Caco-2 (cell line): ENCODE measurements around the gene PXYLP1. TPM values are rescaled to one million over a fixed set of nuclear protein-coding genes. Genes with fewer than 3 reads are reported as not detected.

Experiments used
- BruUV-seq: library from RNA; stranded (reverse); fragments of 400-500 nt; replicated peaks from 2 replicates; lab custom pipeline; 2021; lab: Mats Ljungman, UMichigan
- CTCF ChIA-PET: fragments of 300-600 bp; sonication (Branson Sonifier 250); formaldehyde crosslinking; loops from one replicate; lab custom pipeline; 2022; ENCODE audit warnings: antibody characterized with exemption; lab: Charles Lee
- POLR2A ChIA-PET: fragments of 300-600 bp; sonication (Branson Sonifier 250); formaldehyde crosslinking; loops from one replicate; lab custom pipeline; 2022; ENCODE audit warnings: antibody characterized with exemption; lab: Charles Lee
- DNase-seq, 2 experiments: peaks; one replicate each; pipeline versions ENCODE4 v3.0.0 to v3.0.0-alpha.2; 2020 to 2022
- H3K27me3 ChIP-seq: replicated peaks from 2 replicates; pipeline ENCODE4 v1.6.0; 2011; ENCODE audit warnings: low read length; ENCODE audit not compliant: control insufficient read depth, insufficient read depth
- H3K36me3 ChIP-seq: 2 replicates; pipeline ENCODE4 v1.5.1; 2011; ENCODE audit warnings: low read length; ENCODE audit not compliant: control insufficient read depth, insufficient read depth
- H3K4me1 ChIP-seq: fragments of 250-450 bp; sonication (Bioruptor Pico); 2 replicates; pipeline ENCODE4 v1.5.1; 2020; ENCODE audit warnings: mild to moderate bottlenecking
- H3K4me3 ChIP-seq: 2 replicates; pipeline ENCODE4 v1.5.1; 2011; ENCODE audit warnings: low read depth, mild to moderate bottlenecking, control low read depth, low read length
- H3K9me3 ChIP-seq: fragments of 250-450 bp; sonication (Bioruptor Pico); 2 replicates; pipeline ENCODE4 v1.5.1; 2020; ENCODE audit warnings: mild to moderate bottlenecking, moderate library complexity
- H3K27ac Mint-ChIP-seq: one replicate; pipeline ENCODE4 v1.8.0; 2022; ENCODE audit warnings: mixed read lengths; ENCODE audit not compliant: unreplicated experiment
- H3K27me3 Mint-ChIP-seq: one replicate; pipeline ENCODE4 v1.8.0; 2022; ENCODE audit warnings: mixed read lengths; ENCODE audit not compliant: insufficient read depth, unreplicated experiment
- H3K36me3 Mint-ChIP-seq: one replicate; pipeline ENCODE4 v1.8.0; 2022; ENCODE audit warnings: mild to moderate bottlenecking, mixed read lengths; ENCODE audit not compliant: insufficient read depth, unreplicated experiment
- H3K4me1 Mint-ChIP-seq: one replicate; pipeline ENCODE4 v1.8.0; 2022; ENCODE audit warnings: low read depth, mixed read lengths; ENCODE audit not compliant: unreplicated experiment
- H3K4me3 Mint-ChIP-seq: one replicate; pipeline ENCODE4 v1.8.0; 2022; ENCODE audit warnings: mild to moderate bottlenecking, moderate library complexity, mixed read lengths; ENCODE audit not compliant: unreplicated experiment
- H3K9me3 Mint-ChIP-seq: one replicate; pipeline ENCODE4 v1.8.0; 2022; ENCODE audit warnings: mixed read lengths; ENCODE audit not compliant: unreplicated experiment
- CTCF ChIP-seq, 2 experiments: fragments of 200-600 bp in 1 of 2; IDR thresholded peaks; 1 replicate in 1 of 2; 2 replicates in 1 of 2; pipeline versions ENCODE4 v1.5.1 to v1.8.0; 2011 to 2022; ENCODE audit warnings: antibody characterized with exemption in 1 of 2, control low read depth in 1 of 2, inconsistent platforms in 1 of 2, low read depth in 1 of 2, low read length in 1 of 2, mild to moderate bottlenecking in 1 of 2, moderate library complexity in 1 of 2; ENCODE audit not compliant: insufficient read depth in 1 of 2, severe bottlenecking in 1 of 2, unreplicated experiment in 1 of 2
- intact Hi-C: fragments of 100-400 bp; cut with micrococcal nuclease; formaldehyde crosslinking; loops from one replicate; pipeline ENCODE4 v1.10.0; 2022; ENCODE audit not compliant: unreplicated experiment
- total RNA-seq: library from RNA; stranded (reverse); gene quantifications from 2 replicates; pipeline ENCODE4 v1.2.3, GENCODE V29; 2022

PXYLP1 gene
- total RNA-seq, 1 experiment from 2014 or later, result 24.6 TPM

DNA sequence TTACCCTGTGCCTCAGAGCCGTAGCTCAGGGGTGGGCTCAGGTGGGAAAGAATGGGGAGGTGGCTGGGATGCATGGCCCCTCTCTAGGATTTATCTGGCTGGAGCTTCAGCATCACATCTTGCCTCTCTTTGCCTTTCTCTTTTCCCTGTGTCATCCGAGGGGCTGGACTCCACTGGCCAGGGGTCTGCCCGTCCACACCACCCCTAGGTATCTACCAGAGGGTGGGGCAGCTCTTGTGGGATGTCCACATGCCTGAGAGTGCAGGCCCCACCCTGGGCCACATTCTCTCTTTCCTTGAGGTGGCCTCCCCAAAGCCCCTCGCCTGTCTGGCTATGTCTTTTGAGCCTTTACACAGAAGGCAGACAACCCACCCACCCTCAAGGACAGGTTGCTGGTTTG is 37.2 kb downstream of the PXYLP1 start:
- no TSS peak for BruUV-seq
- Mint-ChIP-seq H3K4me3 (no peak overlapping the region), H3K27ac (no peak overlapping the region), H3K36me3 (peaks cover 9% of the 10 kb centered on the region), H3K27me3 (no peaks in the 10 kb centered on the region), H3K9me3 (no peaks in the 10 kb centered on the region), H3K4me1 (peaks cover 18% of the 10 kb centered on the region)
- ChIA-PET CTCF (interaction anchor here (0.5 kb wide), 1 partner anchor 36 kb away, joined by 6 read pairs; no protein-coding TSS in a partner anchor), POLR2A (no interaction called here)
- Histone ChIP-seq H3K4me3 (no peak overlapping the region), H3K36me3 (no peaks in the 10 kb centered on the region; the same call in 1 of the 2 replicates), H3K27me3 (no peaks in the 10 kb centered on the region), H3K4me1 (peaks cover 16% of the 10 kb centered on the region), H3K9me3 (no peaks in the 10 kb centered on the region)
- TF ChIP-seq CTCF (IDR thresholded peaks at IDR 0.05; ENCODE audit: insufficient read depth in 1 of 2, low read depth in 1 of 2, low read length in 1 of 2, severe bottlenecking in 1 of 2, unreplicated experiment in 1 of 2), result no peak
- intact Hi-C loops, result no loop called here
- no peak for DNase-seq

DNA sequence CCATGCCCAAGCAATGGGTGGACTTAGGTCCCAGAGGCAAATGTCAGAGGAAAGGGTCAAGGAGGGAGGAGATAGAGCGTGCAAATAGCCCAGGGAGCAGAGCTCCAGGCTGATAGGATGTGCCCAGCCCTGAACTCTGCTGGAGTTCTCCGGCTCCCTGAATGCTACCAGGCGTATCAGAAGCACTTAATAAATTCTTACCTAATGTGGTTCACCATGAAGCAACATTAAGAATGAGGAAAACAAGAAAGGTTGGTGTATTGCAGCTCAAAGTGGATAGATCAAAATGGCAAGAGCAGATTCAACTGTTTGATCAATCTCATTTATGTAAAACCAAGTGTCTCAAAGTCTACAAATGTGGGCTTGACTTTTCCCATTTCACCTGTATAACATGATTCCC is 38.3 kb downstream of the PXYLP1 start:
- intact Hi-C loops, result no loop called here
- CTCF ChIA-PET, result no interaction called here
- peaks cover 13% of the 10 kb centered on the region for H3K36me3 Mint-ChIP-seq
- no peak overlapping the region for H3K4me3 Mint-ChIP-seq
- POLR2A ChIA-PET, result no interaction called here
- no peak overlapping the region for H3K4me3 ChIP-seq
- DNase-seq, result no peak
- peaks cover 16% of the 10 kb centered on the region for H3K4me1 ChIP-seq
- no peaks in the 10 kb centered on the region for H3K9me3 ChIP-seq
- H3K9me3 Mint-ChIP-seq, result no peaks in the 10 kb centered on the region
- no peak overlapping the region for H3K27ac Mint-ChIP-seq
- no peak for TF ChIP-seq CTCF (IDR thresholded peaks at IDR 0.05; ENCODE audit: insufficient read depth in 1 of 2, low read depth in 1 of 2, low read length in 1 of 2, severe bottlenecking in 1 of 2, unreplicated experiment in 1 of 2)
- no TSS peak for BruUV-seq
- no peaks in the 10 kb centered on the region; the same call in 1 of the 2 replicates for H3K36me3 ChIP-seq
- H3K27me3 ChIP-seq, result no peaks in the 10 kb centered on the region
- H3K27me3 Mint-ChIP-seq, result no peaks in the 10 kb centered on the region
- H3K4me1 Mint-ChIP-seq, result peaks cover 27% of the 10 kb centered on the region

GRCh38 chr3:141271279-141272030 is 39.8 kb downstream of the PXYLP1 start:
- POLR2A ChIA-PET, result no interaction called here
- Histone ChIP-seq H3K36me3 (no peaks in the 10 kb centered on the region; the same call in 1 of the 2 replicates), H3K4me3 (no peak overlapping the region), H3K27me3 (no peaks in the 10 kb centered on the region), H3K9me3 (no peaks in the 10 kb centered on the region), H3K4me1 (peaks cover 29% of the 10 kb centered on the region)
- no peak for TF ChIP-seq CTCF (IDR thresholded peaks at IDR 0.05; ENCODE audit: insufficient read depth in 1 of 2, low read depth in 1 of 2, low read length in 1 of 2, severe bottlenecking in 1 of 2, unreplicated experiment in 1 of 2)
- no peaks in the 10 kb centered on the region for H3K9me3 Mint-ChIP-seq
- peak; percentile 45 to 60 for DNase-seq
- peak overlapping the region; percentile 72 for H3K27ac Mint-ChIP-seq
- H3K4me1 Mint-ChIP-seq, result peaks cover 27% of the 10 kb centered on the region
- intact Hi-C loops, result no loop called here
- BruUV-seq, result no TSS peak
- H3K4me3 Mint-ChIP-seq, result no peak overlapping the region
- H3K27me3 Mint-ChIP-seq, result no peaks in the 10 kb centered on the region
- CTCF ChIA-PET, result interaction anchor here (0.5 to 1.5 kb wide), 3 partner anchors 32 to 216 kb away, joined by 5 to 7 read pairs (median 6); partner anchors contain the start of genes PXYLP1 and RASA2
- H3K36me3 Mint-ChIP-seq, result peaks cover 12% of the 10 kb centered on the region
